ENCODE results near the gene FBXO45. TPM values are rescaled to one million over a fixed set of nuclear protein-coding genes. Genes with fewer than 3 reads are reported as not detected.
"Not testable (repeated sequence)": the region's sequence is repeated elsewhere in the genome, so short reads cannot be mapped to it uniquely, and the experiment has no call there.

The FBXO45 gene
- total and polyA plus RNA-seq, 2 donors (not counting 1 experiment from before 2014, with no cell fraction given) = 0.98 to 4.7 TPM

DNA sequence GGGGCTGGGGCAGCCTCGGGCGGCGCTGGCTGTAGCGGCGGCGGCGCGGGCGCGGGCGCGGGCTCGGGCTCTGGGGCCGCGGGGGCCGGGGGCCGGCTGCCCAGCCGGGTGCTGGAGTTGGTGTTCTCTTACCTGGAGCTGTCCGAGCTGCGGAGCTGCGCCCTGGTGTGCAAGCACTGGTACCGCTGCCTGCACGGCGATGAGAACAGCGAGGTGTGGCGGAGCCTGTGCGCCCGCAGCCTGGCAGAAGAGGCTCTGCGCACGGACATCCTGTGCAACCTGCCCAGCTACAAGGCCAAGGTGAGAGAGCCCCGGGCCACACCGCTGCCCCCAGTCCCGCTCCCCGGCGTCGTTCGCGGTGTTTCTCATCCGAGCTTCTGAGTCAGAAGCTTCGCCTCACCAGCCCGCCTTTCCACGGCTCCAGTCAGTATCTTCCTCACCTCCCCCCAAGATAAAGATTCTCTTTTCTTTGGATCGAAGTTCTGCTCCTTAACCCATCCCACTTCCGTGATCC, 600 bp downstream of the FBXO45 start:
- H3K4me3 Mint-ChIP-seq = peak overlapping the region; percentile 95
- H3K27me3 Mint-ChIP-seq = no peaks in the 10 kb centered on the region
- TF ChIP-seq CTCF (IDR thresholded peaks at IDR 0.05) (no peak), EZH2 (IDR thresholded peaks at IDR 0.05; ENCODE audit: borderline replicate concordance, insufficient read depth, low read depth, low read length, poor library complexity, severe bottlenecking) (no peak)
- no peaks in the 10 kb centered on the region for H3K9me3 Mint-ChIP-seq (ENCODE audit: insufficient read depth)
- Histone ChIP-seq H4K20me1 (ENCODE audit: control insufficient read depth, insufficient read depth, low read length, poor library complexity, severe bottlenecking) (no peaks in the 10 kb centered on the region), H3K4me3 (ENCODE audit: control extremely low read depth in 1 of 5, extremely low read depth in 1 of 5, insufficient read depth in 1 of 5, low read depth in 2 of 5, low read length in 4 of 5) (peak overlapping the region; percentile 46 to 99 (median 97)), H3K27me3 (replicated peaks in 1 of 4; ENCODE audit: control extremely low read depth in 1 of 4, control insufficient read depth in 3 of 4, insufficient read depth in 4 of 4, low read length in 3 of 4) (no peaks in the 10 kb centered on the region), H2AFZ (ENCODE audit: insufficient read depth, low read depth, low read length, poor library complexity, severe bottlenecking) (peak overlapping the region; percentile 94), H3K9me3 (ENCODE audit: control extremely low read depth in 1 of 3, control insufficient read depth in 2 of 3, insufficient read depth in 1 of 3, low read length in 2 of 3) (no peaks in the 10 kb centered on the region), H3K9ac (ENCODE audit: low read length) (peak overlapping the region; percentile 91), H3K27ac (ENCODE audit: low read length in 2 of 2) (peak overlapping the region; percentile 55 to 76), H3K4me1 (ENCODE audit: control insufficient read depth in 2 of 2, insufficient read depth in 2 of 2, low read length in 2 of 2) (peaks cover 17 to 21% of the 10 kb centered on the region in 2 donors), H3K4me2 (replicated peaks; ENCODE audit: low read depth, low read length, poor library complexity, severe bottlenecking) (peak overlapping the region; percentile 99), H3K79me2 (ENCODE audit: control insufficient read depth, insufficient read depth, low read length) (peaks cover 63% of the 10 kb centered on the region), H3K36me3 (replicated peaks in 1 of 2; ENCODE audit: control extremely low read depth in 1 of 2, control insufficient read depth in 1 of 2, extremely low read depth in 1 of 2, insufficient read depth in 2 of 2, low read length in 1 of 2) (peaks cover 0 to 7% of the 10 kb centered on the region in 2 experiments)
- DNase-seq (no peak), ATAC-seq (ENCODE audit: low read depth) (peak; percentile 34)
- ChIA-PET CTCF (interaction anchor here (1.0 to 1.7 kb wide), 4 partner anchors 36 to 315 kb away, joined by 4 to 6 read pairs (median 5); partner anchors contain the start of gene PAK2), POLR2A (interaction anchor here (0.5 to 1.4 kb wide), 5 partner anchors 11 to 666 kb away, joined by 3 to 6 read pairs (median 5); partner anchors contain the start of genes NCBP2 and PAK2)
- intact Hi-C loops (cut with micrococcal nuclease) = loop anchor here (2.0 kb wide), 4 partner anchors 40 to 298 kb away; partner anchors contain the start of genes DYNLT2B and SENP5
- peak overlapping the region; percentile 90 for H3K27ac Mint-ChIP-seq
- 1% methylated on average over 44 of the region's 44 CpGs for WGBS (ENCODE audit: insufficient coverage)
- peaks cover 28% of the 10 kb centered on the region for H3K4me1 Mint-ChIP-seq

DNA sequence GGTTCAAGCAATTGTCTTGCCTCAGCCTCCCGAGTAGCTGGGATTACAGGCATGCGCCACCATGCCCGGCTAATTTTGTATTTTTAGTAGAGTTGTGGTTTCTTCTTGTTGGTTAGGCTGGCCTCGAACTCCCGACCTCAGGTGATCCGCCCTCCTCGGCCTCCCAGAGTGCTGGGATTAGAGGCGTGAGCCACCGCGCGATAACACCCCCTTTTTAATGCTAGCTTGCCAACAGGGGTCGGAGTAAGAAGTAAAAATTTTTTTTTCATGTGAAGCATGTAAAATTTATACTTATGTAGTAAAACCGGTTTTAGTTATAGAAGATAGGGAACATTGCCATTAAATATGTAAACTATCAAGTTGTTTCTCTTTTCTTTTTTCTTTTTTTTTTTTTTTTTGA, 1.9 kb downstream of the FBXO45 start:
- H3K4me2 ChIP-seq (replicated peaks; ENCODE audit: low read depth, low read length, poor library complexity, severe bottlenecking); POLR2A ChIA-PET; H3K36me3 ChIP-seq (replicated peaks in 1 of 2; ENCODE audit: control extremely low read depth in 1 of 2, control insufficient read depth in 1 of 2, extremely low read depth in 1 of 2, insufficient read depth in 2 of 2, low read length in 1 of 2); H3K27ac Mint-ChIP-seq; H4K20me1 ChIP-seq (ENCODE audit: control insufficient read depth, insufficient read depth, low read length, poor library complexity, severe bottlenecking); H3K9ac ChIP-seq (ENCODE audit: low read length); ATAC-seq (ENCODE audit: low read depth); H3K27me3 ChIP-seq (replicated peaks in 1 of 4; ENCODE audit: control extremely low read depth in 1 of 4, control insufficient read depth in 3 of 4, insufficient read depth in 4 of 4, low read length in 3 of 4); H3K27ac ChIP-seq (ENCODE audit: low read length in 2 of 2); CTCF ChIA-PET; H3K27me3 Mint-ChIP-seq; H2AFZ ChIP-seq (ENCODE audit: insufficient read depth, low read depth, low read length, poor library complexity, severe bottlenecking); H3K9me3 ChIP-seq (ENCODE audit: control extremely low read depth in 1 of 3, control insufficient read depth in 2 of 3, insufficient read depth in 1 of 3, low read length in 2 of 3); H3K9me3 Mint-ChIP-seq (ENCODE audit: insufficient read depth); H3K4me3 ChIP-seq (ENCODE audit: control extremely low read depth in 1 of 5, extremely low read depth in 1 of 5, insufficient read depth in 1 of 5, low read depth in 2 of 5, low read length in 4 of 5); DNase-seq; intact Hi-C loops (cut with micrococcal nuclease); H3K4me3 Mint-ChIP-seq: not testable (repeated sequence)
- Histone ChIP-seq H3K79me2 (ENCODE audit: control insufficient read depth, insufficient read depth, low read length) (peaks cover 76% of the 10 kb centered on the region), H3K4me1 (ENCODE audit: control insufficient read depth in 2 of 2, insufficient read depth in 2 of 2, low read length in 2 of 2) (peaks cover 17 to 21% of the 10 kb centered on the region in 2 donors)
- peaks cover 30% of the 10 kb centered on the region for H3K4me1 Mint-ChIP-seq
- WGBS (ENCODE audit: insufficient coverage) = no CpG with 5 or more reads among the region's 13 CpGs
